Activated CD8-positive, alpha-beta memory T cell treated with anti-CD3 and anti-CD28 coated beads, Interleukin-2, amount 50 U/mL, for 1 hour (primary cell): ENCODE measurements around the gene PPFIA1.

ENCODE experiments used
- DNase-seq: peaks from one replicate; pipeline ENCODE4 v3.0.0-alpha.2; 2020; ENCODE audit errors: extremely low read depth

Gene PPFIA1

GRCh38 chr11:70297341-70297740 is 26.9 kb downstream of the PPFIA1 start:
- no peak for DNase-seq

- DNase-seq: no peak
These were observed 27.9 kb downstream of the PPFIA1 start for GRCh38 chr11:70298243-70298915.

- DNase-seq: no peak
These were observed 29.1 kb downstream of the PPFIA1 start for GRCh38 chr11:70299636-70300035.

GRCh38 chr11:70301191-70301590 is 30.7 kb downstream of the PPFIA1 start:
- DNase-seq: no peak

- no peak for DNase-seq
These were observed 31.4 kb downstream of the PPFIA1 start for GRCh38 chr11:70301721-70302418.

- DNase-seq: no peak
These were observed 31.9 kb downstream of the PPFIA1 start for GRCh38 chr11:70302419-70302752.

- DNase-seq: no peak
These were observed 32.6 kb downstream of the PPFIA1 start for GRCh38 chr11:70303070-70303469.

- no peak for DNase-seq
These were observed 33.7 kb downstream of the PPFIA1 start for GRCh38 chr11:70304208-70304603.

GRCh38 chr11:70305501-70305900 is 35.0 kb downstream of the PPFIA1 start:
- no peak for DNase-seq

- DNase-seq: no peak
These were observed 36.1 kb downstream of the PPFIA1 start for GRCh38 chr11:70306586-70307033.

- DNase-seq: no peak
These were observed 36.7 kb downstream of the PPFIA1 start for GRCh38 chr11:70307176-70307575.

GRCh38 chr11:70311616-70312015 is 41.1 kb downstream of the PPFIA1 start:
- no peak for DNase-seq

GRCh38 chr11:70312401-70313357 is 42.2 kb downstream of the PPFIA1 start:
- DNase-seq: no peak

GRCh38 chr11:70313945-70314344 is 43.5 kb downstream of the PPFIA1 start:
- no peak for DNase-seq

- no peak for DNase-seq
These were observed 44.2 kb downstream of the PPFIA1 start for GRCh38 chr11:70314730-70315129.

- DNase-seq: no peak
These were observed 45.2 kb downstream of the PPFIA1 start for GRCh38 chr11:70315716-70316115.

- DNase-seq: no peak
These were observed 47.3 kb downstream of the PPFIA1 start for GRCh38 chr11:70317581-70318305.

GRCh38 chr11:70319396-70320076 is 49.0 kb downstream of the PPFIA1 start:
- DNase-seq: no peak

GRCh38 chr11:70322666-70323065 is 52.2 kb downstream of the PPFIA1 start:
- DNase-seq: no peak

- DNase-seq: no peak
These were observed 53.3 kb downstream of the PPFIA1 start for GRCh38 chr11:70323806-70324205.
